ENCODE data around the gene AP3D1. TPM values are rescaled to one million over a fixed set of nuclear protein-coding genes. Genes with fewer than 3 reads are reported as not detected.

Gene AP3D1
- total RNA-seq, 1 experiment from 2014 or later = 75.5 TPM

DNA sequence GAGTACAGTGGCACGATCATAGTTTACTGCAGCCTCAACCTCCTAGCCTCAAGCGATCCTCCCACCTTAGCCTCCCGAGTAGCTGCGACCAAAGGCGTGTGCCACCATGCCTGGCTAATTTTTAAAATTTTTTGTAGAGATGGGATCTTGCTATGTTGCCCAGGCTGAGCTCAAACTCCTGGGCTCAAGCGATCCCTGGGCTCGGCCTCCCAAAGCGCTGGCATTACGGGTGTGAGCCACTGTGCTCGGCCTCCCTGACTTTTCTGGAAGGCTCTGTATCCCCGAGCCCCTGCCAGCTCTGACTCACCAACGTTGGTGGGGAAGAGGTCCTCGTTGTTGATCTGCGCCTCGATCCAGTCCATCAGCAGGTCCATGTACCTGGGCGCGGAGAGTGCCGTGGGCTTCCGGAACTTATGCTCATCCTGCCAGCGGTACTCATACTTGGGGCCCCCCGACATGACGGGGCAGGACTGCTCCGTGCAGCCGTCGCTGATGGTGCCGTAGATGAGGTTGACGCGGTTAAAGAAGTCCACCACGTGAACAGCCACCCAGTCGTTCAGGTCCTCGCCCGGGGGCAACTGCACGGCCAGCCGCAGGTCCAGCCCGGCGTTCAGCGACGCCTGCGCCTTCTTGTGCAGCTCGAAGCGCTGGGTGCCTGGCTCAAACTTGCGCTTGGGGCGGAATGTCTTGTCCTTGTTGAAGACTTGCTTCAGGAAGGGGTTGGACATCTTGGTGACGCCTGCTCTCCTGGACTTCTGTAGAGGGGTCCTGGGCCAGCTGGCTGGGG lies 73.3 kb downstream of the AP3D1 start:
- no peak overlapping the region for H2AFZ ChIP-seq
- no peaks in the 10 kb centered on the region for H3K4me1 ChIP-seq (replicated peaks; ENCODE audit: insufficient read depth)
- DNase-seq = no peak
- no TSS peak for BruUV-seq (replicated peaks)
- TF ChIP-seq, protein P1, sequence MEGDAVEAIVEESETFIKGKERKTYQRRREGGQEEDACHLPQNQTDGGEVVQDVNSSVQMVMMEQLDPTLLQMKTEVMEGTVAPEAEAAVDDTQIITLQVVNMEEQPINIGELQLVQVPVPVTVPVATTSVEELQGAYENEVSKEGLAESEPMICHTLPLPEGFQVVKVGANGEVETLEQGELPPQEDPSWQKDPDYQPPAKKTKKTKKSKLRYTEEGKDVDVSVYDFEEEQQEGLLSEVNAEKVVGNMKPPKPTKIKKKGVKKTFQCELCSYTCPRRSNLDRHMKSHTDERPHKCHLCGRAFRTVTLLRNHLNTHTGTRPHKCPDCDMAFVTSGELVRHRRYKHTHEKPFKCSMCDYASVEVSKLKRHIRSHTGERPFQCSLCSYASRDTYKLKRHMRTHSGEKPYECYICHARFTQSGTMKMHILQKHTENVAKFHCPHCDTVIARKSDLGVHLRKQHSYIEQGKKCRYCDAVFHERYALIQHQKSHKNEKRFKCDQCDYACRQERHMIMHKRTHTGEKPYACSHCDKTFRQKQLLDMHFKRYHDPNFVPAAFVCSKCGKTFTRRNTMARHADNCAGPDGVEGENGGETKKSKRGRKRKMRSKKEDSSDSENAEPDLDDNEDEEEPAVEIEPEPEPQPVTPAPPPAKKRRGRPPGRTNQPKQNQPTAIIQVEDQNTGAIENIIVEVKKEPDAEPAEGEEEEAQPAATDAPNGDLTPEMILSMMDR (conservative IDR thresholded peaks at IDR 0.05) = no peak
- TF ChIP-seq EZH2 (IDR thresholded peaks at IDR 0.05; ENCODE audit: low read depth) = no peak
- no peak overlapping the region for H3K27ac ChIP-seq
- H3K27me3 ChIP-seq (ENCODE audit: insufficient read depth, low read depth) = no peaks in the 10 kb centered on the region
- H3K9me2 ChIP-seq (ENCODE audit: insufficient read depth) = no peaks in the 10 kb centered on the region
- no peak overlapping the region for H3K4me3 ChIP-seq
- H3F3A ChIP-seq (ENCODE audit: insufficient read depth, low read depth) = no peaks in the 10 kb centered on the region
- CTCF ChIA-PET = no interaction called here
- no peaks in the 10 kb centered on the region for H3K79me2 ChIP-seq (ENCODE audit: low read depth)
- no peaks in the 10 kb centered on the region for H3K36me3 ChIP-seq (ENCODE audit: low read depth)
- no peaks in the 10 kb centered on the region for H4K20me1 ChIP-seq (ENCODE audit: insufficient read depth)
- H3K4me2 ChIP-seq = no peak overlapping the region
- intact Hi-C loops (cut with micrococcal nuclease; ENCODE audit: unreplicated experiment) = no loop called here
- POLR2A ChIA-PET (ENCODE audit: unreplicated experiment) = interaction anchor here (0.6 kb wide), 1 partner anchor 74 kb away, joined by 11 read pairs; no protein-coding TSS in a partner anchor
- H3K9me3 ChIP-seq (ENCODE audit: insufficient read depth, low read depth) = no peaks in the 10 kb centered on the region

- no peaks in the 10 kb centered on the region for H3K27me3 ChIP-seq (ENCODE audit: insufficient read depth, low read depth)
- H3K79me2 ChIP-seq (ENCODE audit: low read depth) = no peaks in the 10 kb centered on the region
- no peak overlapping the region for H3K4me2 ChIP-seq
- H3F3A ChIP-seq (ENCODE audit: insufficient read depth, low read depth) = no peaks in the 10 kb centered on the region
- intact Hi-C loops (cut with micrococcal nuclease; ENCODE audit: unreplicated experiment) = no loop called here
- no peaks in the 10 kb centered on the region for H3K9me3 ChIP-seq (ENCODE audit: insufficient read depth, low read depth)
- POLR2A ChIA-PET (ENCODE audit: unreplicated experiment) = no interaction called here
- H3K9me2 ChIP-seq (ENCODE audit: insufficient read depth) = no peaks in the 10 kb centered on the region
- no peak overlapping the region for H3K4me3 ChIP-seq
- TF ChIP-seq EZH2 (IDR thresholded peaks at IDR 0.05; ENCODE audit: low read depth) = no peak
- TF ChIP-seq, protein P1 (conservative IDR thresholded peaks at IDR 0.05) = no peak
- CTCF ChIA-PET = no interaction called here
- H3K27ac ChIP-seq = no peak overlapping the region
- no peaks in the 10 kb centered on the region for H3K4me1 ChIP-seq (replicated peaks; ENCODE audit: insufficient read depth)
- no peak overlapping the region for H2AFZ ChIP-seq
- H3K36me3 ChIP-seq (ENCODE audit: low read depth) = no peaks in the 10 kb centered on the region
- BruUV-seq (replicated peaks) = no TSS peak
- no peak for DNase-seq
- no peaks in the 10 kb centered on the region for H4K20me1 ChIP-seq (ENCODE audit: insufficient read depth)
Observed at GRCh38 chr19:2077398-2077797, 74.0 kb downstream of the AP3D1 start.

DNA sequence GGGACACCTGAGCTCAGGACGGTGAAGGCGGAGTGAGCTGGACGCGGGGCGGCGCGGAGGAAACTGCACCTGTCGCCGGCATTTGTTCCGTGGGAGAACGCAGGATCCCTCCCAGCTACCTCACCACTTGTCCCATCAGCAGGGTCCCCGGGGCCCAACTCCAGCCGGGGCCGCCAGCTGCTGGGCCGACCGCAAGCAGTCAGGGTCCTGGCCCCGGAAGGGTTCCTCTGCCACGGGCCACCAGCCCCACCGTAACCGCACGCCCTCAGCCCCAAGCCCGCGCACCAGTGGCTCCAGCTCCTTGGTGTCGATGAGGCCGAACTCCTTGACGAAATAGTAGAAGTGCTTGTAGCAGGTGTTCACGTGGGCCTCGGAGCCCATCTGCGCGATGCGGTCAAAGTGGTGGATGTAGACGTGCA lies 74.8 kb downstream of the AP3D1 start:
- BruUV-seq (replicated peaks) = no TSS peak
- no peak for TF ChIP-seq EZH2 (IDR thresholded peaks at IDR 0.05; ENCODE audit: low read depth)
- TF ChIP-seq, protein P1 (conservative IDR thresholded peaks at IDR 0.05) = no peak
- H3K27me3 ChIP-seq (ENCODE audit: insufficient read depth, low read depth) = no peaks in the 10 kb centered on the region
- CTCF ChIA-PET = no interaction called here
- no peaks in the 10 kb centered on the region for H3F3A ChIP-seq (ENCODE audit: insufficient read depth, low read depth)
- H3K4me3 ChIP-seq = no peak overlapping the region
- H3K9me2 ChIP-seq (ENCODE audit: insufficient read depth) = no peaks in the 10 kb centered on the region
- POLR2A ChIA-PET (ENCODE audit: unreplicated experiment) = no interaction called here
- intact Hi-C loops (cut with micrococcal nuclease; ENCODE audit: unreplicated experiment) = no loop called here
- DNase-seq = no peak
- no peaks in the 10 kb centered on the region for H3K9me3 ChIP-seq (ENCODE audit: insufficient read depth, low read depth)
- H3K79me2 ChIP-seq (ENCODE audit: low read depth) = no peaks in the 10 kb centered on the region
- no peak overlapping the region for H2AFZ ChIP-seq
- no peak overlapping the region for H3K4me2 ChIP-seq
- H3K27ac ChIP-seq = no peak overlapping the region
- H3K4me1 ChIP-seq (replicated peaks; ENCODE audit: insufficient read depth) = no peaks in the 10 kb centered on the region
- H3K36me3 ChIP-seq (ENCODE audit: low read depth) = no peaks in the 10 kb centered on the region
- H4K20me1 ChIP-seq (ENCODE audit: insufficient read depth) = no peaks in the 10 kb centered on the region

All from PC-9 (cell line).